ENCODE data around the gene TRIM52. TPM values are rescaled to one million over a fixed set of nuclear protein-coding genes. Genes with fewer than 3 reads are reported as not detected.
A peak's percentile ranks its signal among the peaks of the same experiment; 100 is the strongest.

TRIM52 gene
- total and polyA plus RNA-seq, 9 of the 15 experiments (the other 6 are each of a cell fraction or from before 2014, with no cell fraction given), result 3.3 to 21.9 (median 13.5) TPM

DNA sequence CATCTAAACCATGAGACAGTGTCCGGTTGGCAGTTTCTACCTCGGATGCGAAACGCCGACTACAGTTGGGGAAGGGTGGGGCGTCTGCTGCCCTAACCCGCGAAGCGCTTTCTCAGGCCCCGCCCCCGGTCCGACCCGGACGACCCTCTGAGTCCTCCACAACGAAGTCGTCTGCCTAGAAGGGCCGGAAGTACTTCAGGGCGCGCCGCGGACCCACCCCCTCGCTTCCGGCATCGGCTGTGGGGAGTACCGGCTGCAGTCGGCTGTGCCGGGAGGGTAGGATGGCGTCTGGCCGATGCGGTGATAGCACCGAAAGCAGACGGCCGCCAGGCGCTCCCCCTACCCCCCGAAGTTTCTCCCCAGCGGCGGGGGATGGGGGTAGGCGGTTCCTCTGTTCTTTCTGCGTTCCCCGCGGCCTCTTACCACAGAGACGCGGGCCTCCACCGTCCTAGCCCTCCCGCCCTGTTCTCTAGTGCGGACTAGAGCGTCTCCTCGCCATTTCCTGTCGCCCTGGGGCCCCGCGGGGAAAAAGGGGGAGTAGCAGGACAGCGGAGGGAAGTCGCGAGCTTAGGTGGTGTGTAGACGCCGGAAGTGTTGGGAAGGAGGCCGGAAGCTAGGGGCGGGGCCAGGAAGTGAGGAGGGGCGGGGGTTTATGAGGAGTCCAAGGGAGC, 37.8 kb downstream of the TRIM52 start, which contains the start of gene TRIM41 (continued):
- peak; percentile 15 for TF ChIP-seq NEUROD1 (IDR thresholded peaks at IDR 0.05; ENCODE audit: borderline replicate concordance, low read depth, low read length, partially characterized antibody)
- TF ChIP-seq, protein P1, sequence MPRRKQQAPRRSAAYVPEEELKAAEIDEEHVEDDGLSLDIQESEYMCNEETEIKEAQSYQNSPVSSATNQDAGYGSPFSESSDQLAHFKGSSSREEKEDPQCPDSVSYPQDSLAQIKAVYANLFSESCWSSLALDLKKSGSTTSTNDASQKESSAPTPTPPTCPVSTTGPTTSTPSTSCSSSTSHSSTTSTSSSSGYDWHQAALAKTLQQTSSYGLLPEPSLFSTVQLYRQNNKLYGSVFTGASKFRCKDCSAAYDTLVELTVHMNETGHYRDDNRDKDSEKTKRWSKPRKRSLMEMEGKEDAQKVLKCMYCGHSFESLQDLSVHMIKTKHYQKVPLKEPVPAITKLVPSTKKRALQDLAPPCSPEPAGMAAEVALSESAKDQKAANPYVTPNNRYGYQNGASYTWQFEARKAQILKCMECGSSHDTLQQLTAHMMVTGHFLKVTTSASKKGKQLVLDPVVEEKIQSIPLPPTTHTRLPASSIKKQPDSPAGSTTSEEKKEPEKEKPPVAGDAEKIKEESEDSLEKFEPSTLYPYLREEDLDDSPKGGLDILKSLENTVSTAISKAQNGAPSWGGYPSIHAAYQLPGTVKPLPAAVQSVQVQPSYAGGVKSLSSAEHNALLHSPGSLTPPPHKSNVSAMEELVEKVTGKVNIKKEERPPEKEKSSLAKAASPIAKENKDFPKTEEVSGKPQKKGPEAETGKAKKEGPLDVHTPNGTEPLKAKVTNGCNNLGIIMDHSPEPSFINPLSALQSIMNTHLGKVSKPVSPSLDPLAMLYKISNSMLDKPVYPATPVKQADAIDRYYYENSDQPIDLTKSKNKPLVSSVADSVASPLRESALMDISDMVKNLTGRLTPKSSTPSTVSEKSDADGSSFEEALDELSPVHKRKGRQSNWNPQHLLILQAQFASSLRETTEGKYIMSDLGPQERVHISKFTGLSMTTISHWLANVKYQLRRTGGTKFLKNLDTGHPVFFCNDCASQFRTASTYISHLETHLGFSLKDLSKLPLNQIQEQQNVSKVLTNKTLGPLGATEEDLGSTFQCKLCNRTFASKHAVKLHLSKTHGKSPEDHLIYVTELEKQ (CRISPR knock-in tag; IDR thresholded peaks at IDR 0.05), result no peak
- TF ChIP-seq CBFA2T2 (conservative IDR thresholded peaks at IDR 0.05), result no peak
- TF ChIP-seq ELF2 (CRISPR knock-in tag; IDR thresholded peaks at IDR 0.05), result peak; percentile 89
- peak; percentile 83 for TF ChIP-seq KLF1 (tag; IDR thresholded peaks at IDR 0.05)
- TF ChIP-seq, protein P2, sequence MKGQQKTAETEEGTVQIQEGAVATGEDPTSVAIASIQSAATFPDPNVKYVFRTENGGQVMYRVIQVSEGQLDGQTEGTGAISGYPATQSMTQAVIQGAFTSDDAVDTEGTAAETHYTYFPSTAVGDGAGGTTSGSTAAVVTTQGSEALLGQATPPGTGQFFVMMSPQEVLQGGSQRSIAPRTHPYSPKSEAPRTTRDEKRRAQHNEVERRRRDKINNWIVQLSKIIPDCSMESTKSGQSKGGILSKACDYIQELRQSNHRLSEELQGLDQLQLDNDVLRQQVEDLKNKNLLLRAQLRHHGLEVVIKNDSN (CRISPR knock-in tag; IDR thresholded peaks at IDR 0.05), result no peak
- no peak for TF ChIP-seq SMARCA5 (IDR thresholded peaks at IDR 0.05)
- no peak for TF ChIP-seq THRA (IDR thresholded peaks at IDR 0.05)
- no peak for TF ChIP-seq ZNF75A (CRISPR knock-in tag; IDR thresholded peaks at IDR 0.05)
- TF ChIP-seq DDX20 (tag; IDR thresholded peaks at IDR 0.05; ENCODE audit: low read depth), result no peak
- TF ChIP-seq LEF1 (IDR thresholded peaks at IDR 0.05), result 0 out of 2 replicates have a peak, but pooled peaks have one; percentile 51
- TF ChIP-seq POLR2G (IDR thresholded peaks at IDR 0.05; ENCODE audit: low read depth, low read length), result peak; percentile 96
- TF ChIP-seq PYGO2 (tag; IDR thresholded peaks at IDR 0.05), result no peak
- TF ChIP-seq, protein P3, sequence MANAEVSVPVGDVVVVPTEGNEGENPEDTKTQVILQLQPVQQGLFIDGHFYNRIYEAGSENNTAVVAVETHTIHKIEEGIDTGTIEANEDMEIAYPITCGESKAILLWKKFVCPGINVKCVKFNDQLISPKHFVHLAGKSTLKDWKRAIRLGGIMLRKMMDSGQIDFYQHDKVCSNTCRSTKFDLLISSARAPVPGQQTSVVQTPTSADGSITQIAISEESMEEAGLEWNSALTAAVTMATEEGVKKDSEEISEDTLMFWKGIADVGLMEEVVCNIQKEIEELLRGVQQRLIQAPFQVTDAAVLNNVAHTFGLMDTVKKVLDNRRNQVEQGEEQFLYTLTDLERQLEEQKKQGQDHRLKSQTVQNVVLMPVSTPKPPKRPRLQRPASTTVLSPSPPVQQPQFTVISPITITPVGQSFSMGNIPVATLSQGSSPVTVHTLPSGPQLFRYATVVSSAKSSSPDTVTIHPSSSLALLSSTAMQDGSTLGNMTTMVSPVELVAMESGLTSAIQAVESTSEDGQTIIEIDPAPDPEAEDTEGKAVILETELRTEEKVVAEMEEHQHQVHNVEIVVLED (CRISPR knock-in tag; IDR thresholded peaks at IDR 0.05), result 0 out of 2 replicates have a peak, but pooled peaks have one; percentile 48
- TF ChIP-seq XRCC4 (IDR thresholded peaks at IDR 0.05; ENCODE audit: extremely low read depth, insufficient read depth, insufficient read length), result no peak
- peak; percentile 94 for TF ChIP-seq TAF9B (IDR thresholded peaks at IDR 0.05; ENCODE audit: partially characterized antibody)
- 0 out of 2 replicates have a peak, but pooled peaks have one; percentile 32 for TF ChIP-seq RBM14 (IDR thresholded peaks at IDR 0.05; ENCODE audit: borderline replicate concordance, insufficient read depth, low read depth, low read length)
- TF ChIP-seq ZKSCAN1 (IDR thresholded peaks at IDR 0.05; ENCODE audit: low read depth, low read length), result 0 out of 2 replicates have a peak, but pooled peaks have one; percentile 53
- no peak for TF ChIP-seq RBM34 (IDR thresholded peaks at IDR 0.05; ENCODE audit: borderline replicate concordance, insufficient read depth, low read length)
- TF ChIP-seq SRSF9 (IDR thresholded peaks at IDR 0.05; ENCODE audit: borderline replicate concordance, low read depth, low read length), result no peak
- no peak for TF ChIP-seq BRD4 (IDR thresholded peaks at IDR 0.05)
- no peak for TF ChIP-seq ARHGAP35 (IDR thresholded peaks at IDR 0.05; ENCODE audit: partially characterized antibody)
- TF ChIP-seq PRMT5 (CRISPR knock-in tag; IDR thresholded peaks at IDR 0.05), result no peak
